GM23248 (cell line): ENCODE data around the gene ARID1B. TPM values are rescaled to one million over a fixed set of nuclear protein-coding genes. Genes with fewer than 3 reads are reported as not detected.
A peak's percentile ranks its signal among the peaks of the same experiment; 100 is the strongest.

Source experiments
- DNase-seq: peaks from one replicate; pipeline ENCODE4 v3.0.0-alpha.2; 2015
- H2AFZ ChIP-seq: fragments of 200-600 bp; sonication (generic); 2 replicates; pipeline ENCODE4 v1.6.1; 2016; ENCODE audit warnings: antibody characterized with exemption
- H3F3A ChIP-seq: fragments of 200-600 bp; sonication (generic); 2 replicates; pipeline ENCODE4 v1.6.1; 2016; ENCODE audit warnings: mild to moderate bottlenecking, antibody characterized with exemption, mixed run types; ENCODE audit not compliant: insufficient read depth
- H3K27ac ChIP-seq: fragments of 200-600 bp; sonication (generic); 2 replicates; pipeline ENCODE4 v1.5.1; 2016; ENCODE audit warnings: mild to moderate bottlenecking
- H3K27me3 ChIP-seq: fragments of 200-600 bp; sonication (generic); replicated peaks from 2 replicates; pipeline ENCODE4 v1.6.1; 2016; ENCODE audit warnings: mild to moderate bottlenecking; ENCODE audit not compliant: insufficient read depth
- H3K36me3 ChIP-seq: fragments of 200-600 bp; sonication (generic); 2 replicates; pipeline ENCODE4 v1.6.1; 2016; ENCODE audit warnings: low read depth, mild to moderate bottlenecking
- H3K4me1 ChIP-seq: fragments of 200-600 bp; sonication (generic); 2 replicates; pipeline ENCODE4 v1.6.1; 2016; ENCODE audit warnings: mild to moderate bottlenecking; ENCODE audit not compliant: insufficient read depth
- H3K4me2 ChIP-seq: fragments of 200-600 bp; sonication (generic); one replicate; pipeline ENCODE4 v1.6.1; 2016; ENCODE audit warnings: mild to moderate bottlenecking; ENCODE audit not compliant: unreplicated experiment
- H3K4me3 ChIP-seq: fragments of 200-600 bp; sonication (generic); 2 replicates; pipeline ENCODE4 v1.5.1; 2016; ENCODE audit warnings: mild to moderate bottlenecking
- H3K79me2 ChIP-seq: fragments of 200-600 bp; sonication (generic); 2 replicates; pipeline ENCODE4 v1.6.1; 2016; ENCODE audit warnings: mild to moderate bottlenecking; ENCODE audit not compliant: insufficient read depth
- H3K9ac ChIP-seq: fragments of 200-600 bp; sonication (generic); 2 replicates; pipeline ENCODE4 v1.6.1; 2016; ENCODE audit warnings: mild to moderate bottlenecking
- H3K9me2 ChIP-seq: fragments of 200-600 bp; sonication (generic); 2 replicates; pipeline ENCODE4 v1.6.1; 2016; ENCODE audit warnings: mixed run types, mild to moderate bottlenecking, moderate library complexity; ENCODE audit not compliant: insufficient read depth
- H3K9me3 ChIP-seq: fragments of 200-600 bp; sonication (generic); one replicate; pipeline ENCODE4 v1.6.1; 2017; ENCODE audit warnings: low read depth
- H4K20me1 ChIP-seq: fragments of 200-600 bp; sonication (generic); 2 replicates; pipeline ENCODE4 v1.6.0; 2016; ENCODE audit not compliant: insufficient read depth
- EZH2 ChIP-seq: fragments of 200-600 bp; sonication (generic); IDR thresholded peaks from 2 replicates; pipeline ENCODE4 v1.6.1; 2018; ENCODE audit warnings: antibody characterized with exemption, mild to moderate bottlenecking; ENCODE audit not compliant: insufficient read depth, poor library complexity, severe bottlenecking
- EZH2phosphoT487 ChIP-seq: fragments of 200-600 bp; sonication (generic); IDR thresholded peaks from 2 replicates; pipeline ENCODE4 v1.6.1; 2018; ENCODE audit warnings: antibody characterized with exemption, moderate library complexity, mild to moderate bottlenecking, low read depth; ENCODE audit not compliant: insufficient read depth
- WGBS, 2 experiments: methylation state at CpG; one replicate each; pipeline ENCODE4 v1.1.6; 2015 to 2017; ENCODE audit warnings: low lambda C conversion rate in 2 of 2, low coverage in 1 of 2; ENCODE audit errors: missing lambda C conversion rate in 2 of 2; 5-methylcytosine and 5-hydroxymethylcytosine counted together
- in situ Hi-C: fragments of 300-500 bp; cut with MboI; formaldehyde crosslinking; loops from 2 replicates; pipeline ENCODE4 v1.15.0; 2020
- polyA plus RNA-seq: library from polyadenylated mRNA; unstranded; fragments of >200 nt; fragmentation: Nextera tagmentation; extraction: Ambion mirVana; gene quantifications from 2 replicates; pipeline ENCODE4 v1.2.1, GENCODE V29; 2016
- total RNA-seq: library from RNA; depleted of rRNA; stranded (reverse); fragments of >200 nt; shearing (Covaris generic); gene quantifications from 2 replicates; pipeline ENCODE4 v1.2.3, GENCODE V29; 2014

ARID1B gene
- total and polyA plus RNA-seq, 2 experiments from 2014 or later: 19.3 to 21.2 TPM

DNA sequence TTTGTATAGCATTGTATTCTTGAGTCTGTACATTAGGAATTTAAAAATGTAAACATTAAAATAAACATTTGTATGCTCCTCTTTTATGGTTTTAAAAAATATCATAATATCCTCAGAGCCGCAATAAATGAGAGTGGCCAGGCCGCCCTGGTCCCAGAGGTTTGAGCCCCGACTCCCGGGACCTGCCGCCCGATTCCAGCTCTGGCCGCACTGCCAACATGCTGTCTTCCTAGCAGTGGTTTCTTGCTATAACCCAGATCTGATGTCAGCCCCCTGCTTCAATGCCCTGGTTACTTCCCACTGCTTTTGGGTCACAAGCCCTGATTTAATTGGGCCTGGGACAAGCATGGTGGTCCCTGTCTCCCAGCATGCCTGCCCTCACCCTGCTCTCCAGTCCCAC is 5.4 kb upstream of the ARID1B start:
- peaks cover 9% of the 10 kb centered on the region; the same call in 1 of the 2 replicates for H3F3A ChIP-seq
- H3K27me3 ChIP-seq: no peaks in the 10 kb centered on the region
- H3K4me2 ChIP-seq: no peak overlapping the region
- no peak overlapping the region for H3K27ac ChIP-seq
- no peak overlapping the region for H2AFZ ChIP-seq
- TF ChIP-seq EZH2: no peak
- no peak for TF ChIP-seq EZH2phosphoT487
- H3K4me3 ChIP-seq: no peak overlapping the region
- in situ Hi-C loops: no loop called here
- H4K20me1 ChIP-seq: no peaks in the 10 kb centered on the region
- 99% methylated on average over 7 of the region's 7 CpGs for WGBS, 2 experiments
- no peaks in the 10 kb centered on the region for H3K9me3 ChIP-seq
- no peaks in the 10 kb centered on the region for H3K36me3 ChIP-seq
- DNase-seq: no peak
- no peaks in the 10 kb centered on the region for H3K9me2 ChIP-seq
- no peak overlapping the region for H3K9ac ChIP-seq
- H3K4me1 ChIP-seq: peaks cover 30% of the 10 kb centered on the region
- peaks cover 25% of the 10 kb centered on the region for H3K79me2 ChIP-seq

DNA sequence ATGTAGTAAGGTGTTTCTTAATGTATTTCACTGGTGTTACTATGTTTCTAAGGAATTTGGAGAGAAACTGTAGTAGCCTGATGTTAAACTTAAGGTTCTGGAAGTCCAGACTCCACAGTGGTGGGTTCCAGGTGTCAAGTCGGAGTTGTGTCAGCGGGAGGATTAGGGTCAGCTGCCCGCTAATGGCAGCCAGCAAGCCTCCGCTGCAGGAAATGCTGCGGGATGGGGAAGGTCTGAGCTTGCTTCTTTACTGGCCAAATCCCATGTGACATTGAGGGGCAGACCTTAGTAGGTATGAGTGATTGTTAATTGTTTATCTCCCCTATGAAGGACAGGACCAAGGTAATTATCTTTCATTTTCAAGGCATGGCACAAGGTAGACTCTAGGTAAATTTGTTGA is 3.7 kb upstream of the ARID1B start:
- H3K4me1 ChIP-seq: peaks cover 23% of the 10 kb centered on the region
- H2AFZ ChIP-seq: no peak overlapping the region
- no peak overlapping the region for H3K9ac ChIP-seq
- no peaks in the 10 kb centered on the region for H3K9me3 ChIP-seq
- H3F3A ChIP-seq: peaks cover 9% of the 10 kb centered on the region; the same call in 1 of the 2 replicates
- H4K20me1 ChIP-seq: no peaks in the 10 kb centered on the region
- H3K36me3 ChIP-seq: no peaks in the 10 kb centered on the region
- no peak overlapping the region for H3K27ac ChIP-seq
- H3K27me3 ChIP-seq: no peaks in the 10 kb centered on the region
- in situ Hi-C loops: no loop called here
- WGBS, 2 experiments: 73 to 79% methylated on average over 5 of the region's 5 CpGs
- no peak overlapping the region for H3K4me2 ChIP-seq
- TF ChIP-seq EZH2phosphoT487 (no peak), EZH2 (no peak)
- DNase-seq: no peak
- H3K9me2 ChIP-seq: no peaks in the 10 kb centered on the region
- peaks cover 29% of the 10 kb centered on the region for H3K79me2 ChIP-seq
- no peak overlapping the region for H3K4me3 ChIP-seq

DNA sequence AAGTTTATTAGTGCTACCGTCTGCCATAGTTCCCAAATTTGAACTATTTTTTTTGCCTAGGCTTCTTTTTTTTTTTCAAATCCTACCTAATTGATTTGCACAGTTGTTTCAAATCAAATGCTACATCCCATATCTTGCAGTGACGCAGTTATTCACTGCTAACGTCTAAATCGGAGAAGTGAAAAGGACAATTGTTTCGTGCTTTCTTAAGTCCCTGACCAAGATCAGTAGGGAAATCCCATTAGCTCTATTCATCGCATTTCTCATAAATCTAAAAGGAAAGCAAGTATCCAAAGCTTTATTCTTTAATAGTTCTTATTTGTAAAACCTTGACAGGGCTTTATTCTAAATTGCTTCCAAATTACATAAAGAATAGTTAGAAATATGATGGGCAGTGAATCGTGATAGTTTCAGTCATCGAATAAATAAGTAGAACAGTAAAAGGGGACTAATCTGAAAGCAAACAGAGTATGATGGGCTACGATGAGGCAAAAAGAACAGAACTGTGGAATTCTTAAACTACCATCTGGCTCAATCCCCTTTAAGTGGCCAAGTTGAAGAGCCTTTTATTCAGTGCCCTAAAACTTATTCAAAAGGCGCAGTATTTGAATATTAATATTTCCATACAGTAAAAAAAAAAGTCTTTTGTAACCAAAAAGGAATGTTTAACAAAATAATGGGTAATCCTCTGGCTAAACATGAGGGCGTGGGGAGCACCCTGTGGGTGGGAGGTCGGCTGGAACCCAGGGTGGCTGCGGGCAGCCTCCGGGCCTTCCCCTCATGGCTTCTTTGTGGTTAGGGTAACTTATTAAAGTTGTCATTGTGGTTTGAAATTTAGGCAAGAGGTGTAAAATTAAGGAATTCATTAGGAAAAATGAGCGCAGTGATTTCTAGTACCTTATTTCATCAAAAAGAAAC is 3.0 kb upstream of the ARID1B start:
- H3K27ac ChIP-seq: 0 out of 2 replicates have a peak overlapping the region, but pooled peaks have one; percentile 97
- no peak for DNase-seq
- peak overlapping the region; percentile 87; the same call in 1 of the 2 replicates for H3K4me3 ChIP-seq

DNA sequence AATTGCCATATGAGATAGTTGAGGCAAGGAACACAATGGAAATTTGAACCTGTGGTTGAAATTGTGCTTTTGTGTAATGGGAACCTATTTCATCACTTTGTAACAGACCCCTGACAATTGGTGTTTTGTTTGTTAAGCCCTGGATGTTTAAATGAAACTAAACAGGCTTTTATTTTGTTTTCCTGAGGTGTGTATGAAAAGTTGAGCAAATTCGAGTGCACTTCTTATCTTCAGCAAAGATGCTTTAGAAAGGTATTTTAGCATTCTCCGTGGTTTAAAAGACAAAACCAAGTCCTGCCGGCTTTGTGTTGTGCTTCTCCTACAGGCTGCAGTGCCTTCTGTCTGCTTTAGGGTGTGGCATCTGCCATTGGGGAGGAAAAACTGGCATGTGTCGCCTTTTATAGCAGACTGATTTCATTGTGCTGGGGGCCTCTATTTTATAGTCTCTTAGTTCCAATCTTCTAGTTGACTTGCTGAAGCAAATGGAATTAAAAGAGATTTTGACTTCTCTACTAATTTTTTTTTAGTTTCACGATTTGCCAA is 2.2 kb upstream of the ARID1B start:
- H3K4me3 ChIP-seq: peak overlapping the region; percentile 87
- H3K36me3 ChIP-seq: no peaks in the 10 kb centered on the region
- no peak for TF ChIP-seq EZH2phosphoT487
- TF ChIP-seq EZH2: no peak
- H3K4me2 ChIP-seq: peak overlapping the region; percentile 95
- 3 to 6% methylated on average over 5 of the region's 5 CpGs for WGBS, 2 experiments
- DNase-seq: peak; percentile 60
- peak overlapping the region; percentile 79 for H2AFZ ChIP-seq
- no peaks in the 10 kb centered on the region for H3K27me3 ChIP-seq
- H3K9me3 ChIP-seq: no peaks in the 10 kb centered on the region
- H3K79me2 ChIP-seq: peaks cover 32% of the 10 kb centered on the region
- in situ Hi-C loops: no loop called here
- H3F3A ChIP-seq: peaks cover 12% of the 10 kb centered on the region
- peaks cover 23% of the 10 kb centered on the region for H3K4me1 ChIP-seq
- H3K9ac ChIP-seq: peak overlapping the region; percentile 98
- no peaks in the 10 kb centered on the region for H3K9me2 ChIP-seq
- peak overlapping the region; percentile 97; the same call in 1 of the 2 replicates for H3K27ac ChIP-seq
- no peaks in the 10 kb centered on the region for H4K20me1 ChIP-seq

More for the DNA sequence above, 3.0 kb upstream of the ARID1B start:
- no peaks in the 10 kb centered on the region for H3K36me3 ChIP-seq
- H3K4me1 ChIP-seq: peaks cover 23% of the 10 kb centered on the region
- no peaks in the 10 kb centered on the region for H3K9me3 ChIP-seq
- 77 to 81% methylated on average over 15 of the region's 15 CpGs for WGBS, 2 experiments
- H4K20me1 ChIP-seq: no peaks in the 10 kb centered on the region
- in situ Hi-C loops: no loop called here
- H2AFZ ChIP-seq: peak overlapping the region; percentile 79
- no peaks in the 10 kb centered on the region for H3K27me3 ChIP-seq
- H3K9ac ChIP-seq: peak overlapping the region; percentile 98
- TF ChIP-seq EZH2phosphoT487 (no peak), EZH2 (no peak)
- peaks cover 29% of the 10 kb centered on the region for H3K79me2 ChIP-seq
- peaks cover 9% of the 10 kb centered on the region; the same call in 1 of the 2 replicates for H3F3A ChIP-seq
- H3K9me2 ChIP-seq: no peaks in the 10 kb centered on the region
- peak overlapping the region; percentile 95 for H3K4me2 ChIP-seq
